SH-SY5Y (cell line): ENCODE measurements around the gene RPGR.

Experiments used
- GATA2 ChIP-seq: IDR thresholded peaks from 2 replicates; pipeline ENCODE4 v1.6.1; 2011; ENCODE audit warnings: mild to moderate bottlenecking, low read depth, low read length
- GATA3 ChIP-seq: IDR thresholded peaks from 2 replicates; pipeline ENCODE4 v1.6.1; 2011; ENCODE audit warnings: low read depth, mild to moderate bottlenecking, low read length, moderate library complexity

DNA sequence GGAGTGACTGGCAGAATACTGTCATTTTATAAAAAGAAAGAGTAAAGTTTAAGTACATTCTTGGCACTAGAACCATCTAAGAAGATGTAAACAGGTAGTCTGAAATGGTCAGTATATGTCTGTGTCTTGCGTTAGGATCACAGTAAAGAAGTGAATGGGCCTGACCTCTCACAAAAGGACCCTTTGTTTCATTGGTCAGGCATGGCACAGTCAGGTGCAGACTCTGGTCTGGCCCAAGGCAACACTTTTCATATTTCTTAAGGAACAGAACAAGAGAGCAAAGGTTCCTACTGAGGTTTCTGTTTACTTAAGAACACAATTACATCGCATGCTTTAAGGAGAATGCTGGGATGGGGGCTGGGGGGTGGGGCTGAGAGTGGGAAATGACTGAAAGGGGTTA, 48.1 kb downstream of the RPGR start:
- TF ChIP-seq GATA2: no peak
- TF ChIP-seq GATA3: no peak
